ENCODE results near the gene AADACL2. TPM values are rescaled to one million over a fixed set of nuclear protein-coding genes. Genes with fewer than 3 reads are reported as not detected.
"Not testable (repeated sequence)": the region's sequence is repeated elsewhere in the genome, so short reads cannot be mapped to it uniquely, and the experiment has no call there.

The AADACL2 gene
- total RNA-seq, 1 donor from 2014 or later, result 0.22 TPM

GRCh38 chr3:151765685-151766084 lies 32.0 kb downstream of the AADACL2 start:
- no peak for DNase-seq (ENCODE audit: low spot score)

GRCh38 chr3:151766454-151766853 lies 32.7 kb downstream of the AADACL2 start:
- DNase-seq (ENCODE audit: low spot score), result no peak

- DNase-seq (ENCODE audit: low spot score), result no peak
Measured at GRCh38 chr3:151768393-151768930, 34.7 kb downstream of the AADACL2 start.

- DNase-seq (ENCODE audit: low spot score), result no peak
Measured at GRCh38 chr3:151769175-151769574, 35.4 kb downstream of the AADACL2 start.

- DNase-seq (ENCODE audit: low spot score), result no peak
Measured at GRCh38 chr3:151770956-151771355, 37.2 kb downstream of the AADACL2 start.

GRCh38 chr3:151772825-151773480 lies 39.2 kb downstream of the AADACL2 start:
- no peak for DNase-seq (ENCODE audit: low spot score)

GRCh38 chr3:151774235-151774634 lies 40.5 kb downstream of the AADACL2 start:
- DNase-seq (ENCODE audit: low spot score), result no peak

GRCh38 chr3:151774910-151775309 lies 41.2 kb downstream of the AADACL2 start:
- no peak for DNase-seq (ENCODE audit: low spot score)

- DNase-seq (ENCODE audit: low spot score), result no peak
Measured at GRCh38 chr3:151775314-151776258, 41.9 kb downstream of the AADACL2 start.

- DNase-seq (ENCODE audit: low spot score), result no peak
Measured at GRCh38 chr3:151776259-151776740, 42.6 kb downstream of the AADACL2 start.

- no peak for DNase-seq (ENCODE audit: low spot score)
Measured at GRCh38 chr3:151777880-151778279, 44.2 kb downstream of the AADACL2 start.

- DNase-seq (ENCODE audit: low spot score), result no peak
Measured at GRCh38 chr3:151787626-151788025, 53.9 kb downstream of the AADACL2 start.

GRCh38 chr3:151788401-151788800 lies 54.7 kb downstream of the AADACL2 start:
- DNase-seq (ENCODE audit: low spot score), result no peak

- no peak for DNase-seq (ENCODE audit: low spot score)
Measured at GRCh38 chr3:151789853-151790463, 56.2 kb downstream of the AADACL2 start.

- not testable (repeated sequence) for DNase-seq (ENCODE audit: low spot score)
Measured at GRCh38 chr3:151790763-151791162, 57.0 kb downstream of the AADACL2 start.

GRCh38 chr3:151792411-151792810 lies 58.7 kb downstream of the AADACL2 start:
- no peak for DNase-seq (ENCODE audit: low spot score)

- DNase-seq (ENCODE audit: low spot score), result no peak
Measured at GRCh38 chr3:151793636-151794035, 59.9 kb downstream of the AADACL2 start.

GRCh38 chr3:151794080-151794479 lies 60.4 kb downstream of the AADACL2 start:
- DNase-seq (ENCODE audit: low spot score), result no peak

GRCh38 chr3:151795276-151795675 lies 61.5 kb downstream of the AADACL2 start:
- no peak for DNase-seq (ENCODE audit: low spot score)

- no peak for DNase-seq (ENCODE audit: low spot score)
Measured at GRCh38 chr3:151796105-151796680, 62.5 kb downstream of the AADACL2 start.

GRCh38 chr3:151798466-151798865 lies 64.7 kb downstream of the AADACL2 start:
- DNase-seq (ENCODE audit: low spot score), result no peak

Data from mesenteric fat pad (tissue), 1 donor.